HG03521 (cell line): ENCODE measurements around the gene ZNF292.
"Not testable (repeated sequence)": the region's sequence is repeated elsewhere in the genome, so short reads cannot be mapped to it uniquely, and the experiment has no call there.

Experiments used
- ATAC-seq: cut with Tn5 transposase; IDR thresholded peaks from one replicate; pipeline ENCODE4 v1.9.1; 2021; ENCODE audit warnings: mild to moderate bottlenecking, moderate library complexity; ENCODE audit not compliant: unreplicated experiment

The ZNF292 gene

DNA sequence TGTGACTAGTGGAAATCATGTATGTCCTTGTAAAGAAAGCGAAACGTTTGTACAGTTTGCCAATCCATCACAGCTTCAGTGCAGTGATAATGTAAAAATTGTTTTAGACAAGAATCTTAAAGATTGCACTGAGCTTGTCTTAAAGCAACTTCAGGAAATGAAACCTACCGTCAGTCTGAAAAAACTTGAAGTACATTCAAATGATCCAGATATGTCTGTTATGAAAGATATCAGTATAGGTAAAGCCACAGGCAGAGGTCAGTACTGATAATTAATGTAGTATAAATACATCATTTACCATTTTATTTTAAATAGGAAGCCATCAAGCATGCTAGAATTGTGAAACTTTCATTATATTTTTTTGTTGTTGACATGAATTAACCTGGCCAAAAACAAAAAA lies 106.2 kb downstream of the ZNF292 start:
- ATAC-seq: no peak

- no peak for ATAC-seq
These were observed 109.1 kb downstream of the ZNF292 start for GRCh38 chr6:87264481-87264880.

DNA sequence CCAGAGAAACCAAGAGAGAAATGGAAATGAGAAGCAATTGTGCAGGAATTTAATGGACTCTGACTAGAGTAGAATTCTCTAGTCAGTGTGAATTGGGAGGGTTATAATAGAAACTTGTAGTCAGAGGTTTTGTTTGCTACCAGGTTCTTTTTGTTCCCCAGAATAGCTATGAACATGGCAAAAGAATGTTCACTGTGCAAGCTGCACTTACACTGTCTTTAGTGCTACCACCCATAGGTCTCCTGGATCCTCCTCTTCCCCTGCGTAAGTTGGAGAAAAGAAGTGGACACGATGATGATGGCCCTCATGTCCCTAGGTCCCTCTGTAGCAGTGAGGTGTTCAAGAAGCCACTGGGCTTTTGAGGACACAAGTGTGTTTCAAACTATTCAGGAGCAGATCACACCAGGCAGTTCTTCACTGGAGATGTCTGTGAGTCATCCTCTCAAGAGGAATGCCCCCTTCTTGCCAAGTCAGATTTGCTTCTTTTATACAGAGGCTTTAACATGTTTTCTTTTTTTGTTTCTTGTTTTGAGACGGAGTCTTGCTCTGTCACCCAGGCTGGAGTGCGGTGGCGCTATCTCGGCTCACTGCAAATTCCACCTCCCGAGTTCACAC lies 119.4 kb downstream of the ZNF292 start:
- no peak for ATAC-seq

- ATAC-seq: no peak
These were observed 121.3 kb downstream of the ZNF292 start for GRCh38 chr6:87276624-87277023.

DNA sequence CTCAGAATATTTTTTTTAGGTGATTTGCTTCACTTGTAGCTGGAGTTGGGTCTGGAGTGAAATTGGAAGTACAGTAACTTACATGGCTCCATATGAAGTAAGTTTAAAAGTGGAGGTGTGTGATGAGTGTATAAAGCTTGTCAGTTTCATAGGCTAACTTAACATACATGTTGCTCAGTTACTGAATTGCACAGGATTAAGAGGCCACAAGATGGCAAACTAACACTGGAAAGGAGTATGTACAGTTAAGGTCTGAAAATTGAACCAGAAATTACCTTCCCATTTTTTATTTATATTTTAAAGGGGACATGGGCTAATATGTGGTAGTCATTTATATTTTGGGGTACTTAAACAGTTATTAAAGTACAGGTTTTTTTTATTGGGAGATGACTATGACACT lies 121.8 kb downstream of the ZNF292 start:
- no peak for ATAC-seq

- no peak for ATAC-seq
These were observed 123.8 kb downstream of the ZNF292 start for GRCh38 chr6:87279196-87279595.

GRCh38 chr6:87281426-87281825 lies 126.1 kb downstream of the ZNF292 start:
- ATAC-seq: no peak

DNA sequence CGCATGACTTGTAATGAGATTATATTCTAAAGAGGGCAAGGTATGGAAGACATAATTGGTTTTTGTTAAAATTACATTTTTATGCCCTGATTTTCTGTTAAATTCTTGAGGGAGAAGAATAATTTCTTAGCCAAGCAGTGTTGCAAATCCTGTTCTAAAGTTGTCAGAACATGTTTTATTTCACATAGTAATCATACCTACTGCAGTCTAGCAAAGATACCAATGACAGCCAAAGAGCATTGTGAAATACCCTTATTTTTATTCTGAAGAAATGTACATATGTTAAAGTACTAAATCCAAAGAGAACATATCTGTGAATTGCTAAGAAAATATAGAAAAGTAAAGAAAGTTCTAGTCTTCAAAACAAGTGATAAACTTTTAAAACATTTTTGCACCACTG lies 127.4 kb downstream of the ZNF292 start:
- no peak for ATAC-seq

DNA sequence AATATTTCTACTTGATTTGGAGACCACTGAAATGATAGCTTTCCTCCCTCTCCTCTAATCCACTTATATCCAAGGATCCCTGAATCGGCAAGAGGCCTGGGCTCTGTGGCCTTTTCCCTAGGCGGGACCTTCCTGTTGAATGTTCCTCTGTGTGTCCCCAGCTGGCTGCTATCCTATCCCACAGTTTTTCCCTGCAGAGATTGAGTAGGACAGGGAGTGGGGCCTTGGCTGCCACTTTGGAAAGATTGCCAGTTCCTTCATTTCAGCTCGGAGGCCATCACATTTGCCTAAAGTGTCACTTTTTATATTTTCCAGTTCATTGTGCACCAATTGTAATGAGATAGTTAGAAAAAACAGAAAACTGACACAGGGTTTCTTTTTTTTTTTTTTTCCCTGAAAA lies 128.1 kb downstream of the ZNF292 start:
- ATAC-seq: no peak

DNA sequence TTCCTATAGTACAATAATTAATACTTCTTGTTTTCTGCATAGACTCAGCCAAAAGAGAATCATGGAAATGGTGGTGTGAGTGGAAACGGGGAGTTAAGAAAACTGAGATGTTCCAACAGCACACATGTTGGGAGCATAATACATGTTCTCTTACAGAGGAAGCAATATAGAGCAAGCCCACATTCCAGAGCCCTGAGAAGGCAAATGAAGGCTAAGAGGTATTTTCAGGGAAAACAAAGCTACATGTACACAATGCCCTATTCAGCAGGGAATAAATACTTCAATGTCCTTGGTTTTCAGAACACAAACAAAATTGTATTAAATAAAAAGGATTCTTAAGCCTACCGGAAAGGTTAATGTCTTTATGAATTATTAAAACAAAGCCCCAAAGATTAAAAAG lies 131.9 kb downstream of the ZNF292 start:
- no peak for ATAC-seq

GRCh38 chr6:87289571-87289970 lies 134.2 kb downstream of the ZNF292 start:
- no peak for ATAC-seq

- ATAC-seq: no peak
These were observed 136.5 kb downstream of the ZNF292 start for GRCh38 chr6:87291883-87292282.

DNA sequence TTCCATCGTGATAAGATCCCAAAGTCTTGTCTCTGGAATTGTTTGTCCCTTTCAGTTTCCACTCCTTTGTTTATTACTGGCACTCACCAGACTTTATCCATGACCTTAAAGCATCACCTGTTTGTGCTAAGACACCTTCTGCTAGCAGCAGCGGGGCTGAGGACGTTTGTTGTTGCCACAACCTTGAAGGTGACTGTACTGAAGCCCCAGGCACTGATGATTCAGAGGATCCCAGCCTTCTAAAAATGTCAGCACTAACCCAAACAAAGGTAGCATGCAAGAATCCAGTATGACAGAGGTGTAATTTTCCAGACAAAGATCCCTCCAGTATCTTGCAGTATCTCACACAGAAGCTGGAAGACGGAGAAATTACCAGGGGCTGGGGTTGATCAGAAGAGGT lies 138.2 kb downstream of the ZNF292 start:
- ATAC-seq: no peak

- no peak for ATAC-seq
These were observed 141.8 kb downstream of the ZNF292 start for GRCh38 chr6:87297119-87297518.

GRCh38 chr6:87301277-87301676 lies 145.9 kb downstream of the ZNF292 start:
- ATAC-seq: not testable (repeated sequence)

GRCh38 chr6:87308970-87309369 lies 153.6 kb downstream of the ZNF292 start:
- ATAC-seq: no peak

GRCh38 chr6:87312860-87313259 lies 157.5 kb downstream of the ZNF292 start:
- ATAC-seq: no peak
